Measurements from ENCODE around the gene CAMK4.
"Not testable (repeated sequence)": the region's sequence is repeated elsewhere in the genome, so short reads cannot be mapped to it uniquely, and the experiment has no call there.

CAMK4 gene

GRCh38 chr5:111257610-111258009, 33.4 kb downstream of the CAMK4 start:
- DNase-seq, ATAC-seq, H3K4me3 Mint-ChIP-seq, H3K27me3 Mint-ChIP-seq: not testable (repeated sequence)
- Mint-ChIP-seq H3K36me3 (ENCODE audit: low read depth) (peaks cover 25% of the 10 kb centered on the region), H3K27ac (peak overlapping the region; percentile 96), H3K9me3 (peaks cover 12% of the 10 kb centered on the region), H3K4me1 (peaks cover 52% of the 10 kb centered on the region)

- no peak for DNase-seq
- Mint-ChIP-seq H3K36me3 (ENCODE audit: low read depth) (peaks cover 36% of the 10 kb centered on the region), H3K27me3 (no peaks in the 10 kb centered on the region)
Observed at GRCh38 chr5:111259636-111260035, 35.5 kb downstream of the CAMK4 start.

GRCh38 chr5:111261610-111262009, 37.4 kb downstream of the CAMK4 start:
- ATAC-seq (peak; percentile 79), DNase-seq (no peak)
- H3K27ac Mint-ChIP-seq: no peak overlapping the region
- no peak overlapping the region for H3K4me3 Mint-ChIP-seq
- peaks cover 39% of the 10 kb centered on the region for H3K4me1 Mint-ChIP-seq
- H3K27me3 Mint-ChIP-seq: no peaks in the 10 kb centered on the region
- H3K36me3 Mint-ChIP-seq (ENCODE audit: low read depth): peaks cover 40% of the 10 kb centered on the region
- peaks cover 8% of the 10 kb centered on the region for H3K9me3 Mint-ChIP-seq

More at GRCh38 chr5:111259636-111260035, 35.5 kb downstream of the CAMK4 start:
- ATAC-seq: no peak
- H3K4me3 Mint-ChIP-seq: no peak overlapping the region
- peaks cover 12% of the 10 kb centered on the region for H3K9me3 Mint-ChIP-seq
- H3K4me1 Mint-ChIP-seq: peaks cover 42% of the 10 kb centered on the region
- peak overlapping the region; percentile 11 for H3K27ac Mint-ChIP-seq

- Mint-ChIP-seq H3K27me3 (no peaks in the 10 kb centered on the region), H3K36me3 (ENCODE audit: low read depth) (peaks cover 37% of the 10 kb centered on the region), H3K4me3 (no peak overlapping the region), H3K27ac (no peak overlapping the region), H3K9me3 (peaks cover 4% of the 10 kb centered on the region), H3K4me1 (peaks cover 37% of the 10 kb centered on the region)
- DNase-seq: no peak
- peak; percentile 71 for ATAC-seq
Observed at GRCh38 chr5:111262153-111262552, 38.0 kb downstream of the CAMK4 start.

- ATAC-seq (peak; percentile 62), DNase-seq (no peak)
- Mint-ChIP-seq H3K27ac (no peak overlapping the region), H3K4me1 (peaks cover 30% of the 10 kb centered on the region), H3K27me3 (no peaks in the 10 kb centered on the region), H3K4me3 (no peak overlapping the region), H3K9me3 (peaks cover 3% of the 10 kb centered on the region), H3K36me3 (ENCODE audit: low read depth) (peaks cover 32% of the 10 kb centered on the region)
Observed at GRCh38 chr5:111262815-111263214, 38.6 kb downstream of the CAMK4 start.

GRCh38 chr5:111266491-111266890, 42.3 kb downstream of the CAMK4 start:
- Mint-ChIP-seq H3K36me3 (ENCODE audit: low read depth) (peaks cover 47% of the 10 kb centered on the region), H3K27me3 (no peaks in the 10 kb centered on the region), H3K4me3 (no peak overlapping the region), H3K4me1 (peaks cover 50% of the 10 kb centered on the region), H3K9me3 (peaks cover 15% of the 10 kb centered on the region), H3K27ac (no peak overlapping the region)
- no peak for DNase-seq
- no peak for ATAC-seq

GRCh38 chr5:111268300-111268699, 44.1 kb downstream of the CAMK4 start:
- no peaks in the 10 kb centered on the region for H3K27me3 Mint-ChIP-seq
- H3K27ac Mint-ChIP-seq: no peak overlapping the region
- H3K4me1 Mint-ChIP-seq: peaks cover 65% of the 10 kb centered on the region
- H3K36me3 Mint-ChIP-seq (ENCODE audit: low read depth): peaks cover 49% of the 10 kb centered on the region
- no peak overlapping the region for H3K4me3 Mint-ChIP-seq
- no peak for DNase-seq
- no peak for ATAC-seq
- H3K9me3 Mint-ChIP-seq: peaks cover 15% of the 10 kb centered on the region

- Mint-ChIP-seq H3K9me3 (peaks cover 15% of the 10 kb centered on the region), H3K4me1 (peaks cover 58% of the 10 kb centered on the region), H3K4me3 (no peak overlapping the region), H3K36me3 (ENCODE audit: low read depth) (peaks cover 31% of the 10 kb centered on the region), H3K27me3 (no peaks in the 10 kb centered on the region), H3K27ac (peak overlapping the region; percentile 80)
- ATAC-seq (peak; percentile 70), DNase-seq (no peak)
Observed at GRCh38 chr5:111271885-111272284, 47.7 kb downstream of the CAMK4 start.

- H3K4me3 Mint-ChIP-seq: no peak overlapping the region
- H3K36me3 Mint-ChIP-seq (ENCODE audit: low read depth): peaks cover 2% of the 10 kb centered on the region
- DNase-seq: no peak
- H3K4me1 Mint-ChIP-seq: peaks cover 62% of the 10 kb centered on the region
- peak overlapping the region; percentile 44 for H3K27ac Mint-ChIP-seq
- ATAC-seq: no peak
- H3K27me3 Mint-ChIP-seq: no peaks in the 10 kb centered on the region
- no peaks in the 10 kb centered on the region for H3K9me3 Mint-ChIP-seq
Observed at GRCh38 chr5:111277061-111277460, 52.9 kb downstream of the CAMK4 start.

- Mint-ChIP-seq H3K4me1 (peaks cover 64% of the 10 kb centered on the region), H3K27ac (peak overlapping the region; percentile 68), H3K4me3 (peak overlapping the region; percentile 52), H3K36me3 (ENCODE audit: low read depth) (peaks cover 2% of the 10 kb centered on the region), H3K9me3 (no peaks in the 10 kb centered on the region), H3K27me3 (no peaks in the 10 kb centered on the region)
- DNase-seq: peak; percentile 89
- ATAC-seq: peak; percentile 96
Observed at GRCh38 chr5:111278858-111279504, 54.8 kb downstream of the CAMK4 start.

- no peak for DNase-seq
- H3K36me3 Mint-ChIP-seq (ENCODE audit: low read depth): peaks cover 2% of the 10 kb centered on the region
- no peaks in the 10 kb centered on the region for H3K27me3 Mint-ChIP-seq
- peaks cover 58% of the 10 kb centered on the region for H3K4me1 Mint-ChIP-seq
- no peaks in the 10 kb centered on the region for H3K9me3 Mint-ChIP-seq
- no peak overlapping the region for H3K27ac Mint-ChIP-seq
- no peak for ATAC-seq
- no peak overlapping the region for H3K4me3 Mint-ChIP-seq
Observed at GRCh38 chr5:111280282-111280951, 56.2 kb downstream of the CAMK4 start.

GRCh38 chr5:111282798-111283197, 58.6 kb downstream of the CAMK4 start:
- Mint-ChIP-seq H3K27ac (no peak overlapping the region), H3K4me1 (peaks cover 59% of the 10 kb centered on the region)

GRCh38 chr5:111284825-111285224, 60.6 kb downstream of the CAMK4 start:
- no peak overlapping the region for H3K4me3 Mint-ChIP-seq
- H3K4me1 Mint-ChIP-seq: peaks cover 63% of the 10 kb centered on the region
- ATAC-seq (no peak), DNase-seq (no peak)
- no peak overlapping the region for H3K27ac Mint-ChIP-seq
- peaks cover 8% of the 10 kb centered on the region for H3K36me3 Mint-ChIP-seq (ENCODE audit: low read depth)
- no peaks in the 10 kb centered on the region for H3K27me3 Mint-ChIP-seq
- no peaks in the 10 kb centered on the region for H3K9me3 Mint-ChIP-seq

More at GRCh38 chr5:111282798-111283197, 58.6 kb downstream of the CAMK4 start:
- no peak for ATAC-seq
- no peak overlapping the region for H3K4me3 Mint-ChIP-seq
- H3K27me3 Mint-ChIP-seq: no peaks in the 10 kb centered on the region
- H3K9me3 Mint-ChIP-seq: no peaks in the 10 kb centered on the region
- DNase-seq: no peak
- peaks cover 4% of the 10 kb centered on the region for H3K36me3 Mint-ChIP-seq (ENCODE audit: low read depth)

- no peak for DNase-seq
- ATAC-seq: no peak
- peaks cover 4% of the 10 kb centered on the region for H3K9me3 Mint-ChIP-seq
- H3K36me3 Mint-ChIP-seq (ENCODE audit: low read depth): peaks cover 24% of the 10 kb centered on the region
- H3K4me3 Mint-ChIP-seq: no peak overlapping the region
- H3K27me3 Mint-ChIP-seq: no peaks in the 10 kb centered on the region
- peaks cover 40% of the 10 kb centered on the region for H3K4me1 Mint-ChIP-seq
- no peak overlapping the region for H3K27ac Mint-ChIP-seq
Observed at GRCh38 chr5:111294551-111294950, 70.4 kb downstream of the CAMK4 start.

GRCh38 chr5:111295649-111296048, 71.5 kb downstream of the CAMK4 start:
- H3K9me3 Mint-ChIP-seq: peaks cover 9% of the 10 kb centered on the region
- peaks cover 43% of the 10 kb centered on the region for H3K4me1 Mint-ChIP-seq
- DNase-seq: no peak
- no peak for ATAC-seq
- no peaks in the 10 kb centered on the region for H3K27me3 Mint-ChIP-seq
- peaks cover 26% of the 10 kb centered on the region for H3K36me3 Mint-ChIP-seq (ENCODE audit: low read depth)
- no peak overlapping the region for H3K27ac Mint-ChIP-seq
- H3K4me3 Mint-ChIP-seq: no peak overlapping the region

Data from activated naive CD8-positive, alpha-beta T cell treated with anti-CD3 and anti-CD28 coated beads, Interleukin-2, amount 50 U/mL, for 24 hours (primary cell).